Endothelial cell of umbilical vein (primary cell): ENCODE measurements around the gene ERAP2. TPM values are rescaled to one million over a fixed set of nuclear protein-coding genes. Genes with fewer than 3 reads are reported as not detected.

ENCODE experiments used
- BruUV-seq: library from RNA; stranded (reverse); fragments of 400-500 nt; replicated peaks from 2 replicates; lab custom pipeline; 2021; lab: Mats Ljungman, UMichigan
- CTCF ChIA-PET: fragments of 300-600, 350-600 bp; sonication (Branson Sonifier 250); formaldehyde crosslinking; loops from one replicate; lab custom pipeline; 2021; ENCODE audit warnings: antibody characterized with exemption, inconsistent platforms; lab: Charles Lee
- POLR2A ChIA-PET: fragments of 300-600, 350-600 bp; sonication (Branson Sonifier 250); formaldehyde crosslinking; loops from one replicate; lab custom pipeline; 2021; ENCODE audit warnings: antibody characterized with exemption, inconsistent platforms; lab: Charles Lee
- DNase-seq: peaks from one replicate; pipeline ENCODE4 v3.0.0-alpha.2; 2011; ENCODE audit warnings: low read depth, low spot score
- FAIRE-seq: peaks from 2 replicates; lab custom pipeline; 2011; peaks lifted over from hg19 to GRCh38; lab: Jason Lieb, UNC
- H2AFZ ChIP-seq: 2 replicates; pipeline ENCODE4 v1.6.0; 2012; ENCODE audit warnings: low read depth, low read length, control low read depth, inconsistent platforms
- H3K27ac ChIP-seq: 2 replicates; pipeline ENCODE4 v1.5.1; 2011; ENCODE audit warnings: low read depth, mild to moderate bottlenecking, control low read depth, low read length, moderate library complexity; ENCODE audit not compliant: insufficient read depth
- H3K27me3 ChIP-seq, 2 experiments: 2 replicates each; pipeline versions ENCODE4 v1.6.0 to v1.6.1; 2011; ENCODE audit warnings: low read length in 2 of 2, mixed read lengths in 1 of 2; ENCODE audit not compliant: control insufficient read depth in 2 of 2, insufficient read depth in 2 of 2
- H3K36me3 ChIP-seq, 2 experiments: 2 replicates in 1 of 2; 3 replicates in 1 of 2; pipeline ENCODE4 v1.5.1; 2011; ENCODE audit warnings: low read length in 2 of 2, mild to moderate bottlenecking in 1 of 2, moderate library complexity in 1 of 2; ENCODE audit not compliant: control insufficient read depth in 2 of 2, insufficient read depth in 2 of 2; ENCODE audit errors: extremely low read depth in 1 of 2
- H3K4me1 ChIP-seq: 3 replicates; pipeline ENCODE4 v1.5.1; 2011; ENCODE audit warnings: mild to moderate bottlenecking, low read length; ENCODE audit not compliant: control insufficient read depth, insufficient read depth; ENCODE audit errors: extremely low read depth
- H3K4me2 ChIP-seq: 2 replicates; pipeline ENCODE4 v1.6.1; 2011; ENCODE audit warnings: low read length, control low read depth, mixed read lengths; ENCODE audit not compliant: insufficient read depth
- H3K4me3 ChIP-seq, 3 experiments: fragments of 200-600 bp in 1 of 3; sonication (generic), shearing (Covaris generic) in 1 of 3; replicated peaks in 1 of 3; 2 replicates each; pipeline ENCODE4 v1.5.1; 2011 to 2016; ENCODE audit warnings: control low read depth in 3 of 3, low read length in 3 of 3, mild to moderate bottlenecking in 2 of 3, inconsistent platforms in 1 of 3, low read depth in 1 of 3, moderate library complexity in 1 of 3; ENCODE audit not compliant: insufficient read depth in 1 of 3
- H3K79me2 ChIP-seq: 2 replicates; pipeline ENCODE4 v1.6.0; 2012; ENCODE audit warnings: low read length, inconsistent platforms; ENCODE audit not compliant: control insufficient read depth, insufficient read depth
- H3K9ac ChIP-seq: replicated peaks from 2 replicates; pipeline ENCODE3; 2011; ENCODE audit warnings: low read length, control low read depth; ENCODE audit not compliant: insufficient read depth; ENCODE audit errors: extremely low read depth
- H3K9me1 ChIP-seq: replicated peaks from 3 replicates; pipeline ENCODE4 v1.6.0; 2011; ENCODE audit warnings: mild to moderate bottlenecking, low read length; ENCODE audit not compliant: control insufficient read depth, insufficient read depth; ENCODE audit errors: extremely low read depth
- H3K9me3 ChIP-seq: replicated peaks from 2 replicates; pipeline ENCODE4 v1.5.1; 2012; ENCODE audit warnings: low read length, inconsistent platforms; ENCODE audit not compliant: control insufficient read depth, insufficient read depth
- H4K20me1 ChIP-seq: replicated peaks from 2 replicates; pipeline ENCODE3; 2011; ENCODE audit warnings: mild to moderate bottlenecking, low read length; ENCODE audit not compliant: control insufficient read depth, insufficient read depth; ENCODE audit errors: extremely low read depth
- EZH2 ChIP-seq: IDR thresholded peaks from 2 replicates; pipeline ENCODE4 v1.6.1; 2012; ENCODE audit warnings: borderline replicate concordance, low read depth, mild to moderate bottlenecking, moderate library complexity, low read length, inconsistent platforms; ENCODE audit not compliant: severe bottlenecking
- FOS ChIP-seq: IDR thresholded peaks from 2 replicates; pipeline ENCODE4 v1.6.1; 2011; ENCODE audit warnings: mild to moderate bottlenecking, low read length, moderate library complexity, borderline replicate concordance; ENCODE audit not compliant: insufficient read depth
- GATA2 ChIP-seq: IDR thresholded peaks from 2 replicates; pipeline ENCODE4 v1.7.0; 2011; ENCODE audit warnings: low read depth, mild to moderate bottlenecking, moderate library complexity, mixed read lengths, low read length; ENCODE audit not compliant: insufficient read length, insufficient read depth
- JUN ChIP-seq: IDR thresholded peaks from 2 replicates; pipeline ENCODE4 v1.6.1; 2011; ENCODE audit warnings: borderline replicate concordance, low read depth; ENCODE audit not compliant: insufficient read length, insufficient read depth
- MYC ChIP-seq: IDR thresholded peaks from one replicate; pipeline ENCODE4 v1.6.1; 2011; ENCODE audit warnings: mild to moderate bottlenecking, low read depth, low read length
- POLR2A ChIP-seq: IDR thresholded peaks from 2 replicates; pipeline ENCODE4 v1.6.1; 2012; ENCODE audit warnings: low read depth, mild to moderate bottlenecking, control low read depth, low read length
- POLR2AphosphoS5 ChIP-seq: IDR thresholded peaks from 2 replicates; pipeline ENCODE4 v1.6.1; 2012; ENCODE audit warnings: low read depth, mild to moderate bottlenecking, control low read depth, low read length, moderate library complexity; ENCODE audit not compliant: insufficient read depth
- dilution Hi-C: fragments of 300-500 bp; cut with MboI; formaldehyde crosslinking; loops from one replicate; pipeline ENCODE4 v1.15.0; 2019; ENCODE audit warnings: low sequenced_read_pairs; ENCODE audit not compliant: extremely low pct_ligation_motif_present
- intact Hi-C: fragments of 100-400 bp; cut with micrococcal nuclease; formaldehyde crosslinking; loops from one replicate; pipeline ENCODE4 v1.10.0; 2022
- polyA plus RNA-seq, 4 experiments: library from polyadenylated mRNA; depleted of rRNA in 3 of 4; stranded (reverse) in 3 of 4; unstranded in 1 of 4; fragments of >200 nt; gene quantifications; 2 replicates each; pipeline versions ENCODE4 v1.2.1 to v1.2.3, GENCODE V29; 2011 to 2012; ENCODE audit warnings: missing spikeins in 1 of 4
- total RNA-seq: library from RNA; stranded (reverse); gene quantifications from 2 replicates; pipeline ENCODE4 v1.2.3, GENCODE V29; 2021
- TF ChIP-seq, protein P1 (sequence below): IDR thresholded peaks from 2 replicates; pipeline ENCODE4 v1.6.1; 2011; ENCODE audit not compliant: insufficient read depth, insufficient read length
- TF ChIP-seq, protein P2 (sequence below), 2 donors: IDR thresholded peaks; 1 replicate in 1 of 2; 2 replicates in 1 of 2; pipeline ENCODE4 v1.5.1; 2011; ENCODE audit warnings: low read length in 2 of 2, mild to moderate bottlenecking in 2 of 2, moderate library complexity in 2 of 2, control low read depth in 1 of 2, inconsistent platforms in 1 of 2, low read depth in 1 of 2; ENCODE audit not compliant: insufficient read depth in 1 of 2; ENCODE audit errors: extremely low read depth in 1 of 2

ERAP2 gene
- total and polyA plus RNA-seq, 2 donors (not counting 3 experiments of a cell fraction or from before 2014, with no cell fraction given) = 3.1 to 10.0 TPM

DNA sequence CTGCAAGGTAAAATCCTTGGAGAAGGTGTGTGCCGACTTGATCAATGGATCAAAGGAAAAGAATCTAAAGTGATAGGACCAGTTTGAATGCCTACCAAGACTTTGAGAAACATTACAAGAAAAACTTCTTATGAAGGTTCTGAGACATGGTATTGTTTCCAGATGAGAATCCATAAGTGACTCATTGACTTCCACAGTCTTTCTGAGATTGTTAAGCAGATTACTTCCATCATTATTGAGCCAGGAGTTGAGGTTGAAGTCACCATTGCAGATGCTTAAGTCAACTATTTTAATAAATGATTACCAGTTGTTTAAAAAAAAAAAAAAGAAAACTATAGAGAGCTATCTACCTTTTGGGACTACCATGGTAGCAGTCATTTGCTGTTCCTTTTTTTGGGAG is 66.6 kb downstream of the ERAP2 start:
- Histone ChIP-seq H3K9me1 (no peaks in the 10 kb centered on the region), H3K36me3 (no peaks in the 10 kb centered on the region), H3K27me3 (no peaks in the 10 kb centered on the region), H3K9ac (no peak overlapping the region), H3K79me2 (peaks cover 31% of the 10 kb centered on the region), H3K27ac (no peak overlapping the region), H4K20me1 (peaks cover 2% of the 10 kb centered on the region), H2AFZ (no peak overlapping the region), H3K4me2 (no peak overlapping the region), H3K4me3 (no peak overlapping the region), H3K4me1 (no peaks in the 10 kb centered on the region), H3K9me3 (no peaks in the 10 kb centered on the region)
- dilution Hi-C loops = no loop called here
- DNase-seq = no peak
- ChIA-PET CTCF (no interaction called here), POLR2A (no interaction called here)
- BruUV-seq = no TSS peak
- FAIRE-seq = no peak
- TF ChIP-seq, protein P1, sequence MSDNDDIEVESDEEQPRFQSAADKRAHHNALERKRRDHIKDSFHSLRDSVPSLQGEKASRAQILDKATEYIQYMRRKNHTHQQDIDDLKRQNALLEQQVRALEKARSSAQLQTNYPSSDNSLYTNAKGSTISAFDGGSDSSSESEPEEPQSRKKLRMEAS = no peak
- TF ChIP-seq POLR2A (no peak), GATA2 (peak; percentile 11), FOS (peak; percentile 17), POLR2AphosphoS5 (no peak), MYC (no peak), EZH2 (no peak), JUN (peak; percentile 15)
- intact Hi-C loops = no loop called here

DNA sequence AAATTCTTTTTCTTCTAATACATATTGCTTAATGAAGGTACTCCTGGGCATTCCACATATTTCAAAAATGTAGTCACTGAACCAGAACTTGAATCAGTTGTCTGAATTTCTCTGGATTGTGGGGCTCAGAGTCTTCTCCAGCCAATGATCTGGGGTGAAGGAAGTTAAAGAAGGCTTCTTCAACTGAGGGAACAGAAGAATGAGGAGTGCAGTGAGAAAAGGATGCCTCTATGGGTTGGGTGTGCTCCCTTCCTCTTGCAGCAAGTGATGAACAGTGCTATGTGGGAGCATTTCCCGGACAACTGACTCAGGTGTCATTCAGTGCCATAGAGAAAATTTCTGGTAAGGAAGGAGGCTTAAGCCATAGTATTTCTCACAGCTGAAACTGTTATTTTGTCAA is 67.5 kb downstream of the ERAP2 start:
- POLR2A ChIA-PET = no interaction called here
- Histone ChIP-seq H3K27ac (no peak overlapping the region), H3K4me2 (no peak overlapping the region), H3K9ac (no peak overlapping the region), H4K20me1 (peaks cover 6% of the 10 kb centered on the region), H3K4me1 (no peaks in the 10 kb centered on the region), H2AFZ (no peak overlapping the region), H3K9me1 (no peaks in the 10 kb centered on the region), H3K9me3 (no peaks in the 10 kb centered on the region), H3K4me3 (no peak overlapping the region), H3K79me2 (peaks cover 23% of the 10 kb centered on the region), H3K27me3 (no peaks in the 10 kb centered on the region), H3K36me3 (no peaks in the 10 kb centered on the region)
- TF ChIP-seq MYC (no peak), EZH2 (no peak), POLR2A (no peak), JUN (no peak), FOS (no peak), GATA2 (no peak), POLR2AphosphoS5 (no peak)
- TF ChIP-seq, protein P2, sequence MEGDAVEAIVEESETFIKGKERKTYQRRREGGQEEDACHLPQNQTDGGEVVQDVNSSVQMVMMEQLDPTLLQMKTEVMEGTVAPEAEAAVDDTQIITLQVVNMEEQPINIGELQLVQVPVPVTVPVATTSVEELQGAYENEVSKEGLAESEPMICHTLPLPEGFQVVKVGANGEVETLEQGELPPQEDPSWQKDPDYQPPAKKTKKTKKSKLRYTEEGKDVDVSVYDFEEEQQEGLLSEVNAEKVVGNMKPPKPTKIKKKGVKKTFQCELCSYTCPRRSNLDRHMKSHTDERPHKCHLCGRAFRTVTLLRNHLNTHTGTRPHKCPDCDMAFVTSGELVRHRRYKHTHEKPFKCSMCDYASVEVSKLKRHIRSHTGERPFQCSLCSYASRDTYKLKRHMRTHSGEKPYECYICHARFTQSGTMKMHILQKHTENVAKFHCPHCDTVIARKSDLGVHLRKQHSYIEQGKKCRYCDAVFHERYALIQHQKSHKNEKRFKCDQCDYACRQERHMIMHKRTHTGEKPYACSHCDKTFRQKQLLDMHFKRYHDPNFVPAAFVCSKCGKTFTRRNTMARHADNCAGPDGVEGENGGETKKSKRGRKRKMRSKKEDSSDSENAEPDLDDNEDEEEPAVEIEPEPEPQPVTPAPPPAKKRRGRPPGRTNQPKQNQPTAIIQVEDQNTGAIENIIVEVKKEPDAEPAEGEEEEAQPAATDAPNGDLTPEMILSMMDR (IDR thresholded peaks at IDR 0.05; ENCODE audit: extremely low read depth in 1 of 2, insufficient read depth in 1 of 2, low read depth in 1 of 2, low read length in 2 of 2) = no peak
- TF ChIP-seq, protein P1 = no peak
- FAIRE-seq (no peak), DNase-seq (no peak)
- CTCF ChIA-PET = no interaction called here
- no TSS peak for BruUV-seq
- intact Hi-C loops (no loop called here), dilution Hi-C loops (no loop called here)
